ENCODE measurements around the gene CHST12. TPM values are rescaled to one million over a fixed set of nuclear protein-coding genes. Genes with fewer than 3 reads are reported as not detected.

CHST12 gene
- total RNA-seq, 1 experiment from 2014 or later, result 19.3 TPM

DNA sequence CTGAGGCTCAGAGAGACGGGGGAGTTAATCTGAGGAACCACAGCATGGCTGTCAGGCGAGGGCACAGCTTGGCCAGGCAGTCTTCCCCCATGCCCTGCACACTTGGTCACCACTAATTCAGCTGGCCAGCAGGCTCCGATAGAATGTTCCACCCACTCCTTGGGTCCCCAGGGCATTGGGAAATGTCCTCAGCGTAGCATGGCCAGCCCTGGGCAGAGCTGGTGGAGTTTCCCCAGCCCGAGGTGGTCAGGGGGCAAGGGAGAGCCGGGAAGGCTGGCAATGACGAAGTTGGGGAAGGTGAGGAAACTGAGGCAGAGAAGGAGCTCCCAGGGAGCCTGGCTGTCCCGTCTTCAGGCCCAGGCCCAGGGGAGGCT, 84.8 kb downstream of the CHST12 start:
- Histone ChIP-seq H4K5ac (ENCODE audit: insufficient read length, low read depth, low read length) (no peak overlapping the region), H2BK5ac (ENCODE audit: insufficient read length, low read length) (no peak overlapping the region), H4K20me1 (ENCODE audit: control insufficient read depth, insufficient read depth, insufficient read length) (peaks cover 2% of the 10 kb centered on the region), H3K14ac (ENCODE audit: insufficient read depth, low read length) (no peak overlapping the region), H3K79me2 (ENCODE audit: insufficient read depth, low read length) (no peaks in the 10 kb centered on the region), H2BK15ac (ENCODE audit: low read depth, low read length) (no peak overlapping the region; the same call in 1 of the 2 replicates), H3K9ac (ENCODE audit: extremely low read depth, insufficient read length, low read length) (no peak overlapping the region), H3K4ac (ENCODE audit: low read depth, low read length) (no peak overlapping the region), H3T11ph (ENCODE audit: low read length) (no peak overlapping the region), H3K56ac (ENCODE audit: insufficient read length, low read depth, low read length) (no peak overlapping the region), H3K23ac (ENCODE audit: insufficient read length, low read depth, low read length) (no peak overlapping the region), H3K18ac (ENCODE audit: insufficient read length, low read depth, low read length) (no peak overlapping the region), H2BK20ac (ENCODE audit: low read depth, low read length, poor library complexity, severe bottlenecking) (no peak overlapping the region), H2BK120ac (ENCODE audit: low read depth, low read length, poor library complexity, severe bottlenecking) (no peak overlapping the region), H4K8ac (replicated peaks; ENCODE audit: insufficient read length, low read depth, low read length) (no peak overlapping the region), H3K27ac (ENCODE audit: insufficient read length, low read depth, low read length) (no peak overlapping the region), H3K4me1 (ENCODE audit: insufficient read depth, low read length) (no peaks in the 10 kb centered on the region), H3K79me1 (ENCODE audit: insufficient read depth, low read depth, low read length, poor library complexity, severe bottlenecking) (no peaks in the 10 kb centered on the region), H3K9me3 (ENCODE audit: control insufficient read depth, low read depth, low read length) (no peaks in the 10 kb centered on the region), H3K23me2 (ENCODE audit: insufficient read length, low read depth, low read length, poor library complexity, severe bottlenecking) (no peaks in the 10 kb centered on the region), H3K4me2 (ENCODE audit: insufficient read depth, insufficient read length, low read length) (no peak overlapping the region), H4K91ac (ENCODE audit: insufficient read length, low read depth, low read length) (no peak overlapping the region), H3K27me3 (ENCODE audit: insufficient read depth, low read length) (no peaks in the 10 kb centered on the region), H2BK12ac (ENCODE audit: insufficient read length, low read depth, low read length) (no peak overlapping the region), H2AFZ (ENCODE audit: low read length) (no peak overlapping the region), H2AK5ac (ENCODE audit: insufficient read length, low read length) (no peak overlapping the region)
- no peak overlapping the region; a peak in 1 of 7 replicates for H3K27ac Mint-ChIP-seq
- no CpG with 5 or more reads among the region's 8 CpGs for WGBS (ENCODE audit: extremely low coverage, insufficient read length, low lambda C conversion rate)
- H3K36me3 Mint-ChIP-seq (ENCODE audit: insufficient read depth in 1 of 3, low read depth in 3 of 3), result no peaks in the 10 kb centered on the region; a peak in 2 of 7 replicates
- no peak overlapping the region for H3K4me3 Mint-ChIP-seq
- H3K9me3 Mint-ChIP-seq, result peaks cover 3 to 13% of the 10 kb centered on the region in 2 experiments; a peak in 3 of 5 replicates
- TF ChIP-seq, protein P1, sequence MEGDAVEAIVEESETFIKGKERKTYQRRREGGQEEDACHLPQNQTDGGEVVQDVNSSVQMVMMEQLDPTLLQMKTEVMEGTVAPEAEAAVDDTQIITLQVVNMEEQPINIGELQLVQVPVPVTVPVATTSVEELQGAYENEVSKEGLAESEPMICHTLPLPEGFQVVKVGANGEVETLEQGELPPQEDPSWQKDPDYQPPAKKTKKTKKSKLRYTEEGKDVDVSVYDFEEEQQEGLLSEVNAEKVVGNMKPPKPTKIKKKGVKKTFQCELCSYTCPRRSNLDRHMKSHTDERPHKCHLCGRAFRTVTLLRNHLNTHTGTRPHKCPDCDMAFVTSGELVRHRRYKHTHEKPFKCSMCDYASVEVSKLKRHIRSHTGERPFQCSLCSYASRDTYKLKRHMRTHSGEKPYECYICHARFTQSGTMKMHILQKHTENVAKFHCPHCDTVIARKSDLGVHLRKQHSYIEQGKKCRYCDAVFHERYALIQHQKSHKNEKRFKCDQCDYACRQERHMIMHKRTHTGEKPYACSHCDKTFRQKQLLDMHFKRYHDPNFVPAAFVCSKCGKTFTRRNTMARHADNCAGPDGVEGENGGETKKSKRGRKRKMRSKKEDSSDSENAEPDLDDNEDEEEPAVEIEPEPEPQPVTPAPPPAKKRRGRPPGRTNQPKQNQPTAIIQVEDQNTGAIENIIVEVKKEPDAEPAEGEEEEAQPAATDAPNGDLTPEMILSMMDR (conservative IDR thresholded peaks at IDR 0.05), result no peak
- no peak for DNase-seq
- H3K4me1 Mint-ChIP-seq, result peaks cover 2 to 7% of the 10 kb centered on the region in 2 experiments; a peak in 2 of 4 replicates
- peaks cover 2% of the 10 kb centered on the region for H3K27me3 Mint-ChIP-seq (ENCODE audit: low read depth)

Data from H9 (cell line).